GM23338 (cell line): Measurements from ENCODE around the gene KIF21A.

ENCODE experiments used
- CREB1 ChIP-seq: fragments of 250-450 bp; sonication (Bioruptor Pico); IDR thresholded peaks from 2 replicates; pipeline ENCODE4 v1.5.0; 2020; ENCODE audit warnings: low read depth, mild to moderate bottlenecking, moderate library complexity
- EZH2 ChIP-seq: fragments of 200-600 bp; sonication (generic); IDR thresholded peaks from one replicate; pipeline ENCODE4 v1.8.0; 2017; ENCODE audit warnings: antibody characterized with exemption, mild to moderate bottlenecking, low read depth; ENCODE audit not compliant: unreplicated experiment
- TF ChIP-seq, protein P1 (sequence below), 2 experiments: fragments of 200-600 bp in 1 of 2; sonication (generic) in 1 of 2; conservative IDR thresholded peaks; 2 replicates each; pipeline versions ENCODE4 v1.5.1 to v1.6.1; 2016 to 2017; ENCODE audit warnings: antibody characterized with exemption in 2 of 2, low read depth in 2 of 2, mild to moderate bottlenecking in 2 of 2, moderate library complexity in 1 of 2
- TF ChIP-seq, protein P2 (sequence below): IDR thresholded peaks from one replicate; pipeline ENCODE4 v1.6.1; 2018; ENCODE audit warnings: antibody characterized with exemption; ENCODE audit not compliant: unreplicated experiment

DNA sequence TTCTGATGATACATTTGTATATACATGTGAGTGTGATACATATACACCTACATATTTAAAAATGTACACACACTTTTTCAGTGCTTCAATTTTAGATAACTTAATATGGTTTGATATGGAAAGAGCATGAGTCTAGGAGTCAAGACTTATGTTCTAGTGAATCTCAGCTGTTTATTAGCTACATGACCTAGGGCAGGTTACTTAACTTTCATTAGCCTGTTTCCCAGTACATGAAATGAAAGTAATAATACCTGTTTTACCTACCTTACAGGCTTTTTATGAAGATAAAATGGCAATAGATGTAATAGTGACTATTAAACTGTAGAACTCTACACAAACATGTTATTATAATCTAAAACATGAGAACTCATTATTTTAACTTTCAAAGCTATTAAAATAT lies 39.5 kb downstream of the KIF21A start:
- TF ChIP-seq CREB1 (no peak), EZH2 (no peak)
- TF ChIP-seq, protein P1, sequence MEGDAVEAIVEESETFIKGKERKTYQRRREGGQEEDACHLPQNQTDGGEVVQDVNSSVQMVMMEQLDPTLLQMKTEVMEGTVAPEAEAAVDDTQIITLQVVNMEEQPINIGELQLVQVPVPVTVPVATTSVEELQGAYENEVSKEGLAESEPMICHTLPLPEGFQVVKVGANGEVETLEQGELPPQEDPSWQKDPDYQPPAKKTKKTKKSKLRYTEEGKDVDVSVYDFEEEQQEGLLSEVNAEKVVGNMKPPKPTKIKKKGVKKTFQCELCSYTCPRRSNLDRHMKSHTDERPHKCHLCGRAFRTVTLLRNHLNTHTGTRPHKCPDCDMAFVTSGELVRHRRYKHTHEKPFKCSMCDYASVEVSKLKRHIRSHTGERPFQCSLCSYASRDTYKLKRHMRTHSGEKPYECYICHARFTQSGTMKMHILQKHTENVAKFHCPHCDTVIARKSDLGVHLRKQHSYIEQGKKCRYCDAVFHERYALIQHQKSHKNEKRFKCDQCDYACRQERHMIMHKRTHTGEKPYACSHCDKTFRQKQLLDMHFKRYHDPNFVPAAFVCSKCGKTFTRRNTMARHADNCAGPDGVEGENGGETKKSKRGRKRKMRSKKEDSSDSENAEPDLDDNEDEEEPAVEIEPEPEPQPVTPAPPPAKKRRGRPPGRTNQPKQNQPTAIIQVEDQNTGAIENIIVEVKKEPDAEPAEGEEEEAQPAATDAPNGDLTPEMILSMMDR (conservative IDR thresholded peaks at IDR 0.05; ENCODE audit: low read depth in 2 of 2): no peak
- TF ChIP-seq, protein P2, sequence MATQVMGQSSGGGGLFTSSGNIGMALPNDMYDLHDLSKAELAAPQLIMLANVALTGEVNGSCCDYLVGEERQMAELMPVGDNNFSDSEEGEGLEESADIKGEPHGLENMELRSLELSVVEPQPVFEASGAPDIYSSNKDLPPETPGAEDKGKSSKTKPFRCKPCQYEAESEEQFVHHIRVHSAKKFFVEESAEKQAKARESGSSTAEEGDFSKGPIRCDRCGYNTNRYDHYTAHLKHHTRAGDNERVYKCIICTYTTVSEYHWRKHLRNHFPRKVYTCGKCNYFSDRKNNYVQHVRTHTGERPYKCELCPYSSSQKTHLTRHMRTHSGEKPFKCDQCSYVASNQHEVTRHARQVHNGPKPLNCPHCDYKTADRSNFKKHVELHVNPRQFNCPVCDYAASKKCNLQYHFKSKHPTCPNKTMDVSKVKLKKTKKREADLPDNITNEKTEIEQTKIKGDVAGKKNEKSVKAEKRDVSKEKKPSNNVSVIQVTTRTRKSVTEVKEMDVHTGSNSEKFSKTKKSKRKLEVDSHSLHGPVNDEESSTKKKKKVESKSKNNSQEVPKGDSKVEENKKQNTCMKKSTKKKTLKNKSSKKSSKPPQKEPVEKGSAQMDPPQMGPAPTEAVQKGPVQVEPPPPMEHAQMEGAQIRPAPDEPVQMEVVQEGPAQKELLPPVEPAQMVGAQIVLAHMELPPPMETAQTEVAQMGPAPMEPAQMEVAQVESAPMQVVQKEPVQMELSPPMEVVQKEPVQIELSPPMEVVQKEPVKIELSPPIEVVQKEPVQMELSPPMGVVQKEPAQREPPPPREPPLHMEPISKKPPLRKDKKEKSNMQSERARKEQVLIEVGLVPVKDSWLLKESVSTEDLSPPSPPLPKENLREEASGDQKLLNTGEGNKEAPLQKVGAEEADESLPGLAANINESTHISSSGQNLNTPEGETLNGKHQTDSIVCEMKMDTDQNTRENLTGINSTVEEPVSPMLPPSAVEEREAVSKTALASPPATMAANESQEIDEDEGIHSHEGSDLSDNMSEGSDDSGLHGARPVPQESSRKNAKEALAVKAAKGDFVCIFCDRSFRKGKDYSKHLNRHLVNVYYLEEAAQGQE: no peak
